Osteocyte (in vitro differentiated cells): ENCODE results near the gene CR1L. TPM values are rescaled to one million over a fixed set of nuclear protein-coding genes. Genes with fewer than 3 reads are reported as not detected.

ENCODE experiments used
- DNase-seq: peaks from one replicate; pipeline ENCODE4 v3.0.0; 2021; ENCODE audit warnings: mixed read lengths; ENCODE audit not compliant: unreplicated experiment; ENCODE audit errors: extremely low spot score
- H3K27ac Mint-ChIP-seq: one replicate; pipeline ENCODE4 v1.8.0; 2021; ENCODE audit warnings: mild to moderate bottlenecking, mixed read lengths; ENCODE audit not compliant: unreplicated experiment
- H3K27me3 Mint-ChIP-seq: one replicate; pipeline ENCODE4 v1.8.0; 2021; ENCODE audit warnings: mixed read lengths; ENCODE audit not compliant: unreplicated experiment
- H3K36me3 Mint-ChIP-seq: one replicate; pipeline ENCODE4 v1.8.0; 2021; ENCODE audit warnings: mixed read lengths; ENCODE audit not compliant: unreplicated experiment
- H3K4me1 Mint-ChIP-seq: one replicate; pipeline ENCODE4 v1.8.0; 2021; ENCODE audit warnings: mixed read lengths; ENCODE audit not compliant: unreplicated experiment
- H3K4me3 Mint-ChIP-seq: one replicate; pipeline ENCODE4 v1.8.0; 2021; ENCODE audit warnings: mild to moderate bottlenecking, moderate library complexity, mixed read lengths; ENCODE audit not compliant: unreplicated experiment
- H3K9me3 Mint-ChIP-seq: one replicate; pipeline ENCODE4 v1.8.0; 2021; ENCODE audit warnings: mixed read lengths; ENCODE audit not compliant: unreplicated experiment
- total RNA-seq: library from RNA; stranded (reverse); gene quantifications from 2 replicates; pipeline ENCODE4 v1.2.1, GENCODE V29; 2021
- TF ChIP-seq, protein P1 (sequence below): fragments of 200-600 bp; sonication (generic); IDR thresholded peaks from 2 replicates; pipeline ENCODE4 v1.5.0; 2021; ENCODE audit warnings: antibody characterized with exemption, mild to moderate bottlenecking, moderate library complexity

The CR1L gene
- total RNA-seq, 1 donor from 2014 or later: not detected

DNA sequence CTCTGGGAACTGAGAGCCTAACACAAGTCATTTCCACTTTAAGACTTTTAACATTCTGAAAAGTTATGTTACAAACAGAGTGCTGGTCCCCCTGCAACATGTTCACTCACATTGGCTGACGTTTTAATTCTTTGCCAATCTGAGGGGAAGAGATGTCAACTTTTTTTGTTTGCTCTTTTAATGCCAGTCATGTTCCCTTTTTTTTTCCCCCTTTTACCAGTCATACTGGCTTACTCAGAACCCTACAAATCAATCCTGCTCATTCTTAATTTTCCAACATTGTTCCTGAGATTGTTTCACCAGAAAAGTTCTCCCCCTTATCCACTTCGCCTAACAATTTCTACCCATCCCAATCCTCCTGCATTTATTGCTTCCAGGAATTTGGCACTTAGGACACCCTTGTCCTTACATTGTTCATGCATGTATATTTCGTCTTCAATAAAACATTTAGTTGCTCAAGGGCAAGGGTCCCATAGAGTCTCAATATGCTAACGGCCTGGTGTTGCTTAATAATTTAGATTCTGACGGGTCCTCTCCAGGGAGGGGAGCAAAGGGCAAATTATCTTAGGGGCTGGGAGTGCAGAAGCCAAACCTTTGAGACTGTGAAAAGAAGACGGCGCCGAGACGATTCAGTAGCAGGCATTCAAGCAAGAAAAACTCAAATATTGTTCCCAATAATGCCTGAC is 624 bp upstream of the CR1L start:
- H3K4me1 Mint-ChIP-seq: no peaks in the 10 kb centered on the region
- no peak overlapping the region for H3K4me3 Mint-ChIP-seq
- TF ChIP-seq, protein P1, sequence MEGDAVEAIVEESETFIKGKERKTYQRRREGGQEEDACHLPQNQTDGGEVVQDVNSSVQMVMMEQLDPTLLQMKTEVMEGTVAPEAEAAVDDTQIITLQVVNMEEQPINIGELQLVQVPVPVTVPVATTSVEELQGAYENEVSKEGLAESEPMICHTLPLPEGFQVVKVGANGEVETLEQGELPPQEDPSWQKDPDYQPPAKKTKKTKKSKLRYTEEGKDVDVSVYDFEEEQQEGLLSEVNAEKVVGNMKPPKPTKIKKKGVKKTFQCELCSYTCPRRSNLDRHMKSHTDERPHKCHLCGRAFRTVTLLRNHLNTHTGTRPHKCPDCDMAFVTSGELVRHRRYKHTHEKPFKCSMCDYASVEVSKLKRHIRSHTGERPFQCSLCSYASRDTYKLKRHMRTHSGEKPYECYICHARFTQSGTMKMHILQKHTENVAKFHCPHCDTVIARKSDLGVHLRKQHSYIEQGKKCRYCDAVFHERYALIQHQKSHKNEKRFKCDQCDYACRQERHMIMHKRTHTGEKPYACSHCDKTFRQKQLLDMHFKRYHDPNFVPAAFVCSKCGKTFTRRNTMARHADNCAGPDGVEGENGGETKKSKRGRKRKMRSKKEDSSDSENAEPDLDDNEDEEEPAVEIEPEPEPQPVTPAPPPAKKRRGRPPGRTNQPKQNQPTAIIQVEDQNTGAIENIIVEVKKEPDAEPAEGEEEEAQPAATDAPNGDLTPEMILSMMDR: no peak
- H3K27me3 Mint-ChIP-seq: peaks cover 17% of the 10 kb centered on the region
- DNase-seq: no peak
- no peaks in the 10 kb centered on the region for H3K9me3 Mint-ChIP-seq
- no peak overlapping the region for H3K27ac Mint-ChIP-seq
- no peaks in the 10 kb centered on the region for H3K36me3 Mint-ChIP-seq

DNA sequence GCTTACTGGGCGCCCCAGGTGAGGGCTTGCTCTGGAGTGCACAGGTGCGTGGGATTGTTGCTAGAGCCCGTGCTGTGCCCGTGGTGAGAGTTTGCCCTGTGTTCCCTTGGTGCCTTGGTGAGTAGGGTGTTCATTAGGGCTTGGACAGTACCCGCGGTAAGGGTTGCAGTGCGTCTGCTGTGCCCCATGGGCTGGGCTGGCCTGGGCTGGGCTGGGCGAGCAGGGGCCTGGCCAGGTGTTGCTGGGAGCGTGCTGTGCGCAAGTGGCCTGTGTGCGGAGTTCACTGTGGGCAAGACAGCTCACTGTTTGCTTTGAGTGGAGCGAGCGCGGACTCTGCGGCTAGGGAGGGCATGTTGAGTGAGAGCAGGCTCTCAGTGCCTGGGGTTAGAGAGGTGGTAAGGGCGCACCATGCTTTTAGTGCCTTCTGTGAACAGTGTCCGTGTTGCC is 725 bp downstream of the CR1L start:
- H3K4me1 Mint-ChIP-seq: no peaks in the 10 kb centered on the region
- H3K36me3 Mint-ChIP-seq: no peaks in the 10 kb centered on the region
- TF ChIP-seq, protein P1: no peak
- no peak for DNase-seq
- H3K4me3 Mint-ChIP-seq: no peak overlapping the region
- no peaks in the 10 kb centered on the region for H3K9me3 Mint-ChIP-seq
- H3K27ac Mint-ChIP-seq: no peak overlapping the region
- H3K27me3 Mint-ChIP-seq: peaks cover 19% of the 10 kb centered on the region

DNA sequence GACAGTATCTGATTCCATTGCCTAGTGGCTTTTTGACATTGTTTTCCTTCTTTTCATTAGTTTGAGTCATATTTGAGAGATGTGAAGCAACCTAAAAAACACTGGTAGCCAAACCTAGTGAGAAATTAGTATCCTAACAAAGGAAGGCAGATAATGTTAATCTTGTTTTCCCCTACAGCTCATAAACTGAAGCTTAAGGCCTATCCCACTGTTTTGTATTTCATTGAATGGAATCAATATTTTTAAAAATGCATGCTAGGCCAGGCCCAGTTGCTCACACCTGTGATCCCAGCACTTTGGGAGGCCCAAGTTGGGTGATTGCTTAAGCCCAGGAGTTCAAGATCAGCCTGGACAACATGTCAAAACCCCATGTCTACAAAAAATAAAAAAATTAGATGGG is 1.2 kb downstream of the CR1L start:
- Mint-ChIP-seq H3K4me3 (no peak overlapping the region), H3K36me3 (no peaks in the 10 kb centered on the region), H3K9me3 (no peaks in the 10 kb centered on the region), H3K27me3 (peaks cover 19% of the 10 kb centered on the region), H3K4me1 (no peaks in the 10 kb centered on the region), H3K27ac (no peak overlapping the region)
- TF ChIP-seq, protein P1: no peak
- DNase-seq: no peak

DNA sequence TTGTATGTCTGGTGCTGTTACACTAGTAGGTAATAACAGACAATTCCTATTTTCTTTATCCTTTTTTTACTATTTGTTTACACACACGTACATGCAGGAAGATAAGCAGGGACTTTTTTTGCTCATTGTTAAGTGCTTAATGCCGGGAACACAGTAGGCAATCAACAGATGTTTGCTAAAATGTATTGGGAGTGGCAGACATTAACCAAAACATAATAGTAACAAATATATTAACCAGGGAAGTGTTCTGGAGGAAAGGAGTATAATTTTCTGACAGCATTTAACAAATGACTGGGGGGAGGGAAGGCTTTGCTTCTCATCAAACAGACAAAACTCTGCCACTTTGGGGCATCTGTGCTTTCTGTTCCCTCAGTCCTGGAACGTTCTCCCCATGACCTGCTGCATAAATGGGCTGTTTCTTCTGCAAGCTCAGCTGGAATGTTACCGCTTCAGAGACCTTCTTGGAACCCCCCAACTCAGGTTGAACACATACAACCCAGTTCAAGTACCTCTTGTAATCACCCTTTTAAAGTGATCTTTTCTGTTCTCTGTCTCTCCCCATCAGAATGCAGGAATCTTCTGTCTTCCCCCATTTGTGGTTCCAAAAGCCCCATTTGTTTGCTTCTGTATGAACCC is 2.1 kb downstream of the CR1L start:
- Mint-ChIP-seq H3K27ac (no peak overlapping the region), H3K36me3 (no peaks in the 10 kb centered on the region), H3K4me1 (no peaks in the 10 kb centered on the region), H3K27me3 (peaks cover 16% of the 10 kb centered on the region), H3K9me3 (no peaks in the 10 kb centered on the region), H3K4me3 (no peak overlapping the region)
- TF ChIP-seq, protein P1: no peak
- DNase-seq: no peak

DNA sequence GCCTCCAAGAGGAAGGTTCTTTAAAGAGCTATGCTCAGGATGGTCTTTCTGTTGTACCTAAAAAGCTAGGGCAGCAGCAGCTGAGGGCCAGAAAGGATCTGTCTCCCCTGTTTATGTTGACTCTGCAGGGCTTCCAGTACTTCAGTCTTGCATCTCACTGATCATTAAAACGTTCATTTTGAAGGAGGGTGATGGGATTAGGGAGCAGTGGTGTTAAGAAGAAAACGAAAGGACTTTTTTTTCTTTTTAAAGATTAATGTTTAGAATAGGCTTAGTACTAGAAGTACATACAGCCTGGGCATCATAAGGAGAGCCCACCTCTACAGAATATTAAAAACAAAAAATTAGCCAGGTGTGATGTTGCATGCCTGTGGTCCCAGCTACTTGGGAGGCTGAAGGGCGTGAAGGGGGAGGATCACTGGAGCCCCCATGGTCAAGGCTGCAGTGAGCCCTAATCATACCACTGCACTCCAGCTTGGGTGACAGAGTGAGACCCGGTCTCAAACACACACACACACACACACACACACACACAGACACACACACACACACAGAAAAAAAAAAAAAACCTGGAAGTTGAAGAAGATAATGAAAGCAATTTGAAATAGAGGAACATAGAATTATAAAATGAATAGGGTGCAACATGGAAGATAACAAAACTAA is 2.9 kb downstream of the CR1L start:
- Mint-ChIP-seq H3K9me3 (no peaks in the 10 kb centered on the region), H3K27me3 (peaks cover 23% of the 10 kb centered on the region), H3K4me1 (no peaks in the 10 kb centered on the region), H3K27ac (no peak overlapping the region), H3K36me3 (no peaks in the 10 kb centered on the region), H3K4me3 (no peak overlapping the region)
- TF ChIP-seq, protein P1: no peak
- DNase-seq: no peak
